Endothelial cell (in vitro differentiated cells): ENCODE data around the gene MIEF2. TPM values are rescaled to one million over a fixed set of nuclear protein-coding genes. Genes with fewer than 3 reads are reported as not detected.

Experiments used
- DNase-seq: peaks from one replicate; pipeline ENCODE4 v3.0.0; 2021; ENCODE audit warnings: low spot score
- H3K27ac Mint-ChIP-seq: one replicate; pipeline ENCODE4 v1.8.0; 2021; ENCODE audit warnings: mixed read lengths, inconsistent platforms; ENCODE audit not compliant: unreplicated experiment
- H3K27me3 Mint-ChIP-seq: one replicate; pipeline ENCODE4 v1.8.0; 2021; ENCODE audit warnings: mild to moderate bottlenecking, moderate library complexity, mixed read lengths, inconsistent platforms; ENCODE audit not compliant: unreplicated experiment
- H3K36me3 Mint-ChIP-seq: one replicate; pipeline ENCODE4 v1.8.0; 2021; ENCODE audit warnings: mild to moderate bottlenecking, low read depth, mixed read lengths, inconsistent platforms; ENCODE audit not compliant: unreplicated experiment
- H3K4me1 Mint-ChIP-seq: one replicate; pipeline ENCODE4 v1.8.0; 2021; ENCODE audit warnings: mild to moderate bottlenecking, mixed read lengths, inconsistent platforms; ENCODE audit not compliant: unreplicated experiment
- H3K4me3 Mint-ChIP-seq: one replicate; pipeline ENCODE4 v1.8.0; 2021; ENCODE audit warnings: mild to moderate bottlenecking, mixed read lengths, inconsistent platforms; ENCODE audit not compliant: unreplicated experiment
- H3K9me3 Mint-ChIP-seq: one replicate; pipeline ENCODE4 v1.8.0; 2021; ENCODE audit warnings: mixed read lengths, inconsistent platforms; ENCODE audit not compliant: unreplicated experiment
- CTCF ChIP-seq: fragments of 200-600 bp; sonication (generic); IDR thresholded peaks from one replicate; pipeline ENCODE4 v1.5.0; 2021; ENCODE audit warnings: antibody characterized with exemption; ENCODE audit not compliant: unreplicated experiment
- total RNA-seq: library from RNA; stranded (reverse); fragmentation: NEBNext Ultra II Directional; extraction: Animal tissue kit (Norgen Biotek cat#: 25700); gene quantifications from one replicate; pipeline ENCODE4 v1.2.1, GENCODE V29; 2021; ENCODE audit not compliant: unreplicated experiment

The MIEF2 gene
- total RNA-seq, 1 donor from 2014 or later: 11.6 TPM

GRCh38 chr17:18241229-18241871, 19.1 kb upstream of the MIEF2 start:
- no peak for TF ChIP-seq CTCF
- no peak for DNase-seq
- Mint-ChIP-seq H3K4me3 (no peak overlapping the region), H3K9me3 (no peaks in the 10 kb centered on the region), H3K4me1 (no peaks in the 10 kb centered on the region), H3K27ac (no peak overlapping the region), H3K36me3 (peaks cover 20% of the 10 kb centered on the region), H3K27me3 (peaks cover 9% of the 10 kb centered on the region)

GRCh38 chr17:18245038-18245776, 15.3 kb upstream of the MIEF2 start:
- DNase-seq: no peak
- peaks cover 11% of the 10 kb centered on the region for H3K27me3 Mint-ChIP-seq
- H3K9me3 Mint-ChIP-seq: no peaks in the 10 kb centered on the region
- H3K4me1 Mint-ChIP-seq: peaks cover 9% of the 10 kb centered on the region
- H3K36me3 Mint-ChIP-seq: peaks cover 18% of the 10 kb centered on the region
- no peak for TF ChIP-seq CTCF
- H3K4me3 Mint-ChIP-seq: no peak overlapping the region
- no peak overlapping the region for H3K27ac Mint-ChIP-seq

GRCh38 chr17:18246109-18246725, 14.2 kb upstream of the MIEF2 start:
- Mint-ChIP-seq H3K27me3 (peaks cover 12% of the 10 kb centered on the region), H3K27ac (no peak overlapping the region)

GRCh38 chr17:18246880-18247612, 13.4 kb upstream of the MIEF2 start:
- Mint-ChIP-seq H3K36me3 (peaks cover 31% of the 10 kb centered on the region), H3K27ac (peak overlapping the region; percentile 42), H3K4me1 (peaks cover 9% of the 10 kb centered on the region), H3K4me3 (no peak overlapping the region), H3K9me3 (no peaks in the 10 kb centered on the region), H3K27me3 (peaks cover 12% of the 10 kb centered on the region)
- no peak for TF ChIP-seq CTCF
- DNase-seq: peak; percentile 50

More at GRCh38 chr17:18246109-18246725, 14.2 kb upstream of the MIEF2 start:
- Mint-ChIP-seq H3K36me3 (peaks cover 26% of the 10 kb centered on the region), H3K4me1 (peaks cover 9% of the 10 kb centered on the region), H3K4me3 (no peak overlapping the region), H3K9me3 (no peaks in the 10 kb centered on the region)
- TF ChIP-seq CTCF: no peak
- no peak for DNase-seq
